A673 (cell line): ENCODE data around the gene GPR132. TPM values are rescaled to one million over a fixed set of nuclear protein-coding genes. Genes with fewer than 3 reads are reported as not detected.
"Not testable (repeated sequence)": the region's sequence is repeated elsewhere in the genome, so short reads cannot be mapped to it uniquely, and the experiment has no call there.

Experiments
- Bru-seq: library from RNA; stranded (reverse); fragments of 400-500 nt; gene quantifications from one replicate; lab custom pipeline; 2021; lab: Mats Ljungman, UMichigan
- BruChase-seq, 2 experiments: library from RNA; stranded (reverse); fragments of 400-500 nt; gene quantifications; one replicate each; lab custom pipeline; 2021; lab: Mats Ljungman, UMichigan
- BruUV-seq: library from RNA; stranded (reverse); fragments of 400-500 nt; replicated peaks from 2 replicates; lab custom pipeline; 2021; lab: Mats Ljungman, UMichigan
- CTCF ChIA-PET: fragments of 300-600 bp; sonication (Branson Sonifier 250); formaldehyde crosslinking; loops from one replicate; lab custom pipeline; 2022; ENCODE audit warnings: antibody characterized with exemption; lab: Charles Lee
- POLR2A ChIA-PET: fragments of 300-600 bp; sonication (Branson Sonifier 250); formaldehyde crosslinking; loops from one replicate; lab custom pipeline; 2022; ENCODE audit warnings: antibody characterized with exemption; ENCODE audit not compliant: low non-redundant PET; lab: Charles Lee
- DNase-seq: peaks from one replicate; pipeline ENCODE4 v3.0.0-alpha.2; 2015; ENCODE audit warnings: low spot score
- H3K27ac ChIP-seq: fragments of 200-600 bp; sonication (generic); 2 replicates; pipeline ENCODE4 v1.5.1; 2016; ENCODE audit warnings: mixed run types, low read depth, mild to moderate bottlenecking, mixed read lengths, antibody characterized with exemption, low read length; ENCODE audit not compliant: poor library complexity, severe bottlenecking
- H3K27me3 ChIP-seq: fragments of 200-600 bp; sonication (generic); replicated peaks from 2 replicates; pipeline ENCODE4 v1.6.1; 2017; ENCODE audit warnings: mixed run types, low read depth, mild to moderate bottlenecking, mixed read lengths, antibody characterized with exemption, low read length; ENCODE audit not compliant: insufficient read depth, poor library complexity
- H3K36me3 ChIP-seq: fragments of 200-600 bp; sonication (generic); 2 replicates; pipeline ENCODE4 v1.6.1; 2016; ENCODE audit warnings: mixed run types, mild to moderate bottlenecking, mixed read lengths, antibody characterized with exemption, low read length; ENCODE audit not compliant: insufficient read depth, poor library complexity, severe bottlenecking
- H3K4me1 ChIP-seq: fragments of 200-600 bp; sonication (generic); 2 replicates; pipeline ENCODE4 v1.6.1; 2017; ENCODE audit warnings: mixed run types, mild to moderate bottlenecking, mixed read lengths, antibody characterized with exemption, low read length; ENCODE audit not compliant: insufficient read depth, poor library complexity, severe bottlenecking
- H3K4me3 ChIP-seq: fragments of 200-600 bp; sonication (generic); 2 replicates; pipeline ENCODE4 v1.5.1; 2016; ENCODE audit warnings: low read depth, mixed run types, mild to moderate bottlenecking, mixed read lengths, low read length; ENCODE audit not compliant: poor library complexity, severe bottlenecking
- H3K9me3 ChIP-seq: fragments of 200-600 bp; sonication (generic); 2 replicates; pipeline ENCODE4 v1.6.1; 2016; ENCODE audit warnings: mixed run types, low read depth, mild to moderate bottlenecking, mixed read lengths, antibody characterized with exemption, low read length; ENCODE audit not compliant: poor library complexity, severe bottlenecking
- EZH2 ChIP-seq: fragments of 200-600 bp; sonication (generic); IDR thresholded peaks from 2 replicates; pipeline ENCODE4 v1.6.1; 2017; ENCODE audit warnings: borderline replicate concordance, low read depth, mild to moderate bottlenecking, mixed read lengths, antibody characterized with exemption, low read length; ENCODE audit not compliant: poor library complexity, severe bottlenecking
- intact Hi-C: fragments of 100-400 bp; cut with micrococcal nuclease; formaldehyde crosslinking; loops from one replicate; pipeline ENCODE4 v1.10.0; 2022; ENCODE audit not compliant: unreplicated experiment
- long read RNA-seq: library from polyadenylated mRNA; stranded (forward); transcript quantifications from one replicate; pipeline ENCODE4 v2.0.0, GENCODE V29; 2022
- total RNA-seq: library from RNA; stranded (reverse); gene quantifications from 2 replicates; pipeline ENCODE4 v1.2.3, GENCODE V29; 2021
- TF ChIP-seq, protein P1 (sequence below): fragments of 300-800, 200-600 bp; sonication (generic); conservative IDR thresholded peaks from 2 replicates; pipeline ENCODE4 v1.5.1; 2017; ENCODE audit warnings: low read depth, mild to moderate bottlenecking, antibody characterized with exemption, low read length, moderate library complexity, mixed read lengths

The GPR132 gene
- total RNA-seq = not detected in 2 replicates
- not detected for Bru-seq, nascent RNA
- BruChase-seq, experiment 1, labeled RNA remaining after a 2-hour chase = not detected
- not detected for BruChase-seq, experiment 2, labeled RNA remaining after a 6-hour chase
- long read RNA-seq = 0 reads

- no peaks in the 10 kb centered on the region for H3K27me3 ChIP-seq
- ChIA-PET POLR2A (no interaction called here), CTCF (no interaction called here)
- H3K9me3 ChIP-seq = no peaks in the 10 kb centered on the region
- no peak within 1 kb of the TSS for H3K4me3 ChIP-seq
- H3K4me1 ChIP-seq = no peaks in the 10 kb centered on the region
- no peaks in the 10 kb centered on the region for H3K36me3 ChIP-seq
- TF ChIP-seq, protein P1, sequence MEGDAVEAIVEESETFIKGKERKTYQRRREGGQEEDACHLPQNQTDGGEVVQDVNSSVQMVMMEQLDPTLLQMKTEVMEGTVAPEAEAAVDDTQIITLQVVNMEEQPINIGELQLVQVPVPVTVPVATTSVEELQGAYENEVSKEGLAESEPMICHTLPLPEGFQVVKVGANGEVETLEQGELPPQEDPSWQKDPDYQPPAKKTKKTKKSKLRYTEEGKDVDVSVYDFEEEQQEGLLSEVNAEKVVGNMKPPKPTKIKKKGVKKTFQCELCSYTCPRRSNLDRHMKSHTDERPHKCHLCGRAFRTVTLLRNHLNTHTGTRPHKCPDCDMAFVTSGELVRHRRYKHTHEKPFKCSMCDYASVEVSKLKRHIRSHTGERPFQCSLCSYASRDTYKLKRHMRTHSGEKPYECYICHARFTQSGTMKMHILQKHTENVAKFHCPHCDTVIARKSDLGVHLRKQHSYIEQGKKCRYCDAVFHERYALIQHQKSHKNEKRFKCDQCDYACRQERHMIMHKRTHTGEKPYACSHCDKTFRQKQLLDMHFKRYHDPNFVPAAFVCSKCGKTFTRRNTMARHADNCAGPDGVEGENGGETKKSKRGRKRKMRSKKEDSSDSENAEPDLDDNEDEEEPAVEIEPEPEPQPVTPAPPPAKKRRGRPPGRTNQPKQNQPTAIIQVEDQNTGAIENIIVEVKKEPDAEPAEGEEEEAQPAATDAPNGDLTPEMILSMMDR = no peak
- TF ChIP-seq EZH2 = no peak
- no peak for DNase-seq
- intact Hi-C loops = no loop called here
- H3K27ac ChIP-seq = no peak within 1 kb of the TSS
- no TSS peak for BruUV-seq
Measured at GRCh38 chr14:105065280-105066228, at the start of gene GPR132. GPR132 (minus strand) TSS chr14:105065430; CDS start chr14:105055420, 10,010 bp downstream.

DNA sequence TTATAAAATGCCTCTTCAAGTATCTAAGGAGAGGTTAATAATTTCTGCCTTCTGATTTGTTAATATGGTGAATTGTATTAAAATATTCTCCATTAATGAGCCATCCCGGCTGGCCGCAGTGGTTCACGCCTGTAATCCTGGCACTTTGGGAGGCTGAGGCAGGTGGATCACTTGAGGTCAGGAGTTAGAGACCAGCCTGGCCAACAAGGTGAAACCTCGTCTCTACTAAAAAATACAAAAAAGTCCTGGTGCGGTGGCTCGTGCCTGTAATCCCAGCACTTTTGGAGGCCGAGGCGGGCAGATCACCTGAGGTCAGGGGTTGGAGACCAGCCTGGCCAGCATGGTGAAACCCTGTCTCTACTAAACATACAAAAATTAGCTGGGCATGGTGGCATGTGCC lies 44.0 kb upstream of the GPR132 start:
- intact Hi-C loops, POLR2A ChIA-PET, BruUV-seq, DNase-seq, H3K27ac ChIP-seq, H3K36me3 ChIP-seq, H3K4me3 ChIP-seq, H3K4me1 ChIP-seq, H3K9me3 ChIP-seq: not testable (repeated sequence)
- H3K27me3 ChIP-seq = peaks cover 19% of the 10 kb centered on the region
- CTCF ChIA-PET = interaction anchor here (0.9 kb wide), 1 partner anchor 12 kb away, joined by 5 read pairs; no protein-coding TSS in a partner anchor

DNA sequence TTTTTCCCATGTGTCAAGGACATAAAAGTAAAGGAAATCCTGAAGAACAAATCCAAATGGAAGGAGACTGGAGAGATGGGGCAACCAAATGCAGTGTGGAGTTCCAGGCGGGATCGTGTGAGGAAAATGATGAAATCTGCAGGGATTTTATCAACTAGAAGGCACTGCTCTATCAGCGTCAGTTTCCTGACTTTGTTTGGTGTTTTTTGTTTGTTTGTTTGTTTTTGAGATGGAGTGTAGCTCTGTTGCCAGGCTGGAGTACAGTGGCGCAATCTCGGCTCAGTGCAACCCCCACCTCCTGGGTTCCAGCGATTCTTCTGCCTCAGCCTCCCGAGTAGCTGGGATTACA lies 43.3 kb upstream of the GPR132 start:
- ChIA-PET CTCF (no interaction called here), POLR2A (no interaction called here)
- TF ChIP-seq, protein P1 = no peak
- TF ChIP-seq EZH2 = no peak
- Histone ChIP-seq H3K27ac (no peak overlapping the region), H3K4me1 (no peaks in the 10 kb centered on the region), H3K9me3 (no peaks in the 10 kb centered on the region), H3K36me3 (no peaks in the 10 kb centered on the region), H3K4me3 (no peak overlapping the region), H3K27me3 (peaks cover 22% of the 10 kb centered on the region)
- no peak for DNase-seq
- BruUV-seq = no TSS peak
- intact Hi-C loops = no loop called here
